ENCODE results near the gene KLB. TPM values are rescaled to one million over a fixed set of nuclear protein-coding genes. Genes with fewer than 3 reads are reported as not detected.

The KLB gene
- total and polyA plus RNA-seq, 2 of the 4 experiments (the other 2 are of a cell fraction) = not detected

GRCh38 chr4:39495446-39496213 lies 88.9 kb downstream of the KLB start:
- Histone ChIP-seq H3K27me3 (ENCODE audit: control insufficient read depth, insufficient read depth, low read length) (no peaks in the 10 kb centered on the region), H2BK20ac (ENCODE audit: low read depth, low read length) (no peak overlapping the region), H3K36me3 (ENCODE audit: control insufficient read depth, insufficient read depth, low read length) (peaks cover 5% of the 10 kb centered on the region), H3K18ac (ENCODE audit: low read depth, low read length) (no peak overlapping the region), H2AFZ (replicated peaks; ENCODE audit: low read length, poor library complexity) (no peak overlapping the region), H2BK120ac (ENCODE audit: low read depth, low read length) (no peak overlapping the region), H3K4me3 (ENCODE audit: insufficient read depth, low read depth, low read length) (no peak overlapping the region), H3K27ac (ENCODE audit: insufficient read depth, low read length) (no peak overlapping the region), H2AK5ac (ENCODE audit: low read depth, low read length) (no peak overlapping the region), H3K9ac (ENCODE audit: low read depth, low read length) (no peak overlapping the region), H3K4me2 (ENCODE audit: low read depth, low read length) (no peak overlapping the region), H2BK5ac (ENCODE audit: low read depth, low read length, poor library complexity, severe bottlenecking) (no peak overlapping the region), H3K14ac (replicated peaks; ENCODE audit: low read depth, low read length) (no peak overlapping the region), H3K79me1 (ENCODE audit: low read depth in 1 of 2, low read length in 2 of 2) (peaks cover 0 to 4% of the 10 kb centered on the region in 2 experiments; a peak in 2 of 4 replicates), H3K23ac (ENCODE audit: low read depth, low read length) (no peak overlapping the region), H3K4ac (ENCODE audit: low read depth, low read length) (no peak overlapping the region), H2BK15ac (ENCODE audit: low read depth, low read length) (no peak overlapping the region), H4K20me1 (ENCODE audit: insufficient read depth, low read length) (no peaks in the 10 kb centered on the region), H3K9me3 (ENCODE audit: control insufficient read depth, insufficient read depth, low read length) (no peaks in the 10 kb centered on the region), H4K5ac (ENCODE audit: low read depth, low read length) (no peak overlapping the region), H3K9me1 (ENCODE audit: insufficient read depth, low read length) (no peaks in the 10 kb centered on the region), H2AK9ac (replicated peaks; ENCODE audit: low read depth, low read length, poor library complexity) (no peak overlapping the region), H4K8ac (ENCODE audit: low read depth in 2 of 2, low read length in 2 of 2) (no peak overlapping the region), H3K4me1 (ENCODE audit: control insufficient read depth, insufficient read depth, low read length) (0 out of 2 replicates have a peak, but pooled peaks cover 2% of the 10 kb centered on the region), H4K91ac (ENCODE audit: insufficient read depth, low read depth, low read length) (no peak overlapping the region), H3K56ac (ENCODE audit: extremely low read depth, insufficient read depth, low read length) (no peak overlapping the region)
- no CpG with 5 or more reads among the region's 4 CpGs for WGBS, 2 experiments (ENCODE audit: extremely low coverage in 2 of 2, insufficient read length in 1 of 2)
- 0 out of 2 replicates have a peak, but pooled peaks have one; percentile 21 for ATAC-seq (ENCODE audit: low read depth)
- dilution Hi-C loops (cut with HindIII; ENCODE audit: low sequenced_read_pairs, unreplicated experiment) = no loop called here
- intact Hi-C loops (cut with micrococcal nuclease) = no loop called here
- BruUV-seq (replicated peaks) = no TSS peak
- DNase-seq = peak; percentile 10
- ChIA-PET CTCF (interaction anchor here (0.7 kb wide), 1 partner anchor 361 kb away, joined by 3 read pairs; no protein-coding TSS in a partner anchor), POLR2A (ENCODE audit: unreplicated experiment) (no interaction called here)
- in situ Hi-C loops (cut with MboI; ENCODE audit: low sequenced_read_pairs) = no loop called here
- no peak for TF ChIP-seq MXI1 (IDR thresholded peaks at IDR 0.05; ENCODE audit: borderline replicate concordance, low read depth, low read length)
- TF ChIP-seq BHLHE40 (IDR thresholded peaks at IDR 0.05; ENCODE audit: low read depth, low read length) = no peak
- no peak for TF ChIP-seq MAZ (IDR thresholded peaks at IDR 0.05; ENCODE audit: borderline replicate concordance, low read depth, low read length)
- no peak for TF ChIP-seq SMC3 (IDR thresholded peaks at IDR 0.05; ENCODE audit: low read depth, low read length)
- no peak for TF ChIP-seq FOS (IDR thresholded peaks at IDR 0.05; ENCODE audit: low read depth, low read length)
- no peak for TF ChIP-seq CHD1 (IDR thresholded peaks at IDR 0.05; ENCODE audit: low read depth, low read length)
- TF ChIP-seq CTCF (conservative IDR thresholded peaks at IDR 0.05; ENCODE audit: low read depth, low read length) = no peak
- no peak for TF ChIP-seq RFX5 (IDR thresholded peaks at IDR 0.05; ENCODE audit: low read depth, low read length)
- no peak for TF ChIP-seq RCOR1 (IDR thresholded peaks at IDR 0.05; ENCODE audit: insufficient replicate concordance, low read length)
- TF ChIP-seq POLR2A (IDR thresholded peaks at IDR 0.05; ENCODE audit: low read depth, low read length) = no peak
- TF ChIP-seq USF2 (IDR thresholded peaks at IDR 0.05; ENCODE audit: low read depth, low read length) = no peak
- TF ChIP-seq RAD21 (IDR thresholded peaks at IDR 0.05; ENCODE audit: low read length) = no peak
- TF ChIP-seq NFE2L2 (IDR thresholded peaks at IDR 0.05; ENCODE audit: low read depth, low read length) = no peak
- no peak for TF ChIP-seq CEBPB (IDR thresholded peaks at IDR 0.05; ENCODE audit: low read depth, low read length)
- TF ChIP-seq ELK1 (IDR thresholded peaks at IDR 0.05; ENCODE audit: borderline replicate concordance, low read depth, low read length) = no peak
